Stimulated activated memory B cell treated with anti-CD40 and anti-IgM and Interleukin-4, amounts not matched to agents 10 μg/mL and 1 μg/mL and 100 μg/mL, for 72 hours (primary cell): ENCODE results near the gene SIAH2.

ENCODE experiments used
- ATAC-seq: fragments of 150-1000 bp; cut with Tn5 transposase; 2 replicates; pipeline ENCODE4 v1.10.0; 2021
- H3K27ac Mint-ChIP-seq: one replicate; pipeline ENCODE4 v1.8.0; 2022; ENCODE audit warnings: mild to moderate bottlenecking, mixed read lengths
- H3K27me3 Mint-ChIP-seq: one replicate; pipeline ENCODE4 v1.8.0; 2022; ENCODE audit warnings: mixed read lengths
- H3K36me3 Mint-ChIP-seq: one replicate; pipeline ENCODE4 v1.8.0; 2022; ENCODE audit warnings: mixed read lengths
- H3K4me1 Mint-ChIP-seq: one replicate; pipeline ENCODE4 v1.8.0; 2022; ENCODE audit warnings: mixed read lengths
- H3K4me3 Mint-ChIP-seq: one replicate; pipeline ENCODE4 v1.8.0; 2022; ENCODE audit warnings: mild to moderate bottlenecking, moderate library complexity, mixed read lengths
- H3K9me3 Mint-ChIP-seq: one replicate; pipeline ENCODE4 v1.8.0; 2022; ENCODE audit warnings: mixed read lengths

Gene SIAH2

GRCh38 chr3:150762662-150763121 lies 277 bp downstream of the SIAH2 start:
- H3K36me3 Mint-ChIP-seq = peaks cover 14% of the 10 kb centered on the region
- H3K9me3 Mint-ChIP-seq = no peaks in the 10 kb centered on the region
- H3K27me3 Mint-ChIP-seq = no peaks in the 10 kb centered on the region
- peak overlapping the region; percentile 96 for H3K27ac Mint-ChIP-seq
- no peak for ATAC-seq
- peak overlapping the region; percentile 97 for H3K4me3 Mint-ChIP-seq
- peaks cover 65% of the 10 kb centered on the region for H3K4me1 Mint-ChIP-seq

- ATAC-seq = no peak
- Mint-ChIP-seq H3K9me3 (no peaks in the 10 kb centered on the region), H3K27ac (peak overlapping the region; percentile 96), H3K36me3 (peaks cover 21% of the 10 kb centered on the region), H3K4me3 (peak overlapping the region; percentile 97), H3K4me1 (peaks cover 68% of the 10 kb centered on the region), H3K27me3 (no peaks in the 10 kb centered on the region)
These were observed 923 bp downstream of the SIAH2 start for GRCh38 chr3:150761831-150762661.

- H3K4me3 Mint-ChIP-seq = peak overlapping the region; percentile 97
- peaks cover 59% of the 10 kb centered on the region for H3K4me1 Mint-ChIP-seq
- ATAC-seq = peak; percentile 42
- H3K27ac Mint-ChIP-seq = peak overlapping the region; percentile 96
- H3K9me3 Mint-ChIP-seq = no peaks in the 10 kb centered on the region
- H3K36me3 Mint-ChIP-seq = peaks cover 29% of the 10 kb centered on the region
- no peaks in the 10 kb centered on the region for H3K27me3 Mint-ChIP-seq
These were observed 2.4 kb downstream of the SIAH2 start for GRCh38 chr3:150760431-150761200.

GRCh38 chr3:150759947-150760346 lies 3.0 kb downstream of the SIAH2 start:
- Mint-ChIP-seq H3K9me3 (no peaks in the 10 kb centered on the region), H3K36me3 (peaks cover 30% of the 10 kb centered on the region)
- ATAC-seq = no peak

GRCh38 chr3:150759319-150759718 lies 3.6 kb downstream of the SIAH2 start:
- Mint-ChIP-seq H3K4me1 (peaks cover 50% of the 10 kb centered on the region), H3K27ac (peak overlapping the region; percentile 96), H3K4me3 (peak overlapping the region; percentile 97), H3K36me3 (peaks cover 36% of the 10 kb centered on the region), H3K9me3 (no peaks in the 10 kb centered on the region), H3K27me3 (no peaks in the 10 kb centered on the region)
- ATAC-seq = no peak

More at GRCh38 chr3:150759947-150760346, 3.0 kb downstream of the SIAH2 start:
- Mint-ChIP-seq H3K27ac (peak overlapping the region; percentile 96), H3K27me3 (no peaks in the 10 kb centered on the region), H3K4me3 (peak overlapping the region; percentile 97), H3K4me1 (peaks cover 55% of the 10 kb centered on the region)

- Mint-ChIP-seq H3K9me3 (peaks cover 3% of the 10 kb centered on the region), H3K27me3 (no peaks in the 10 kb centered on the region), H3K36me3 (peaks cover 50% of the 10 kb centered on the region), H3K27ac (peak overlapping the region; percentile 54), H3K4me1 (peaks cover 54% of the 10 kb centered on the region), H3K4me3 (peak overlapping the region; percentile 9)
- no peak for ATAC-seq
These were observed 5.2 kb downstream of the SIAH2 start for GRCh38 chr3:150757768-150758167.

- Mint-ChIP-seq H3K4me1 (peaks cover 58% of the 10 kb centered on the region), H3K27ac (no peak overlapping the region), H3K9me3 (peaks cover 3% of the 10 kb centered on the region), H3K27me3 (no peaks in the 10 kb centered on the region), H3K36me3 (peaks cover 53% of the 10 kb centered on the region), H3K4me3 (no peak overlapping the region)
- no peak for ATAC-seq
These were observed 5.6 kb downstream of the SIAH2 start for GRCh38 chr3:150757364-150757763.

GRCh38 chr3:150756491-150757059 lies 6.4 kb downstream of the SIAH2 start:
- peaks cover 46% of the 10 kb centered on the region for H3K36me3 Mint-ChIP-seq
- no peaks in the 10 kb centered on the region for H3K27me3 Mint-ChIP-seq
- H3K9me3 Mint-ChIP-seq = peaks cover 3% of the 10 kb centered on the region
- no peak overlapping the region for H3K4me3 Mint-ChIP-seq
- H3K4me1 Mint-ChIP-seq = peaks cover 61% of the 10 kb centered on the region
- no peak overlapping the region for H3K27ac Mint-ChIP-seq
- no peak for ATAC-seq

- no peak overlapping the region for H3K27ac Mint-ChIP-seq
- H3K36me3 Mint-ChIP-seq = peaks cover 49% of the 10 kb centered on the region
- no peaks in the 10 kb centered on the region for H3K27me3 Mint-ChIP-seq
- H3K9me3 Mint-ChIP-seq = peaks cover 3% of the 10 kb centered on the region
- ATAC-seq = no peak
- no peak overlapping the region for H3K4me3 Mint-ChIP-seq
- H3K4me1 Mint-ChIP-seq = peaks cover 68% of the 10 kb centered on the region
These were observed 7.1 kb downstream of the SIAH2 start for GRCh38 chr3:150755902-150756301.

GRCh38 chr3:150754896-150755295 lies 8.1 kb downstream of the SIAH2 start:
- H3K4me1 Mint-ChIP-seq = peaks cover 64% of the 10 kb centered on the region

GRCh38 chr3:150751781-150752263 lies 11.1 kb downstream of the SIAH2 start:
- Mint-ChIP-seq H3K27me3 (no peaks in the 10 kb centered on the region), H3K9me3 (peaks cover 3% of the 10 kb centered on the region), H3K27ac (peak overlapping the region; percentile 49), H3K4me1 (peaks cover 72% of the 10 kb centered on the region), H3K4me3 (no peak overlapping the region), H3K36me3 (peaks cover 48% of the 10 kb centered on the region)
- ATAC-seq = no peak

More at GRCh38 chr3:150754896-150755295, 8.1 kb downstream of the SIAH2 start:
- Mint-ChIP-seq H3K4me3 (no peak overlapping the region), H3K27ac (no peak overlapping the region), H3K27me3 (no peaks in the 10 kb centered on the region), H3K9me3 (peaks cover 3% of the 10 kb centered on the region), H3K36me3 (peaks cover 54% of the 10 kb centered on the region)
- ATAC-seq = no peak

- Mint-ChIP-seq H3K4me3 (no peak overlapping the region), H3K9me3 (peaks cover 3% of the 10 kb centered on the region), H3K36me3 (peaks cover 53% of the 10 kb centered on the region), H3K4me1 (peaks cover 93% of the 10 kb centered on the region), H3K27ac (peak overlapping the region; percentile 82), H3K27me3 (no peaks in the 10 kb centered on the region)
- ATAC-seq = no peak
These were observed 13.7 kb downstream of the SIAH2 start for GRCh38 chr3:150749255-150749654.

- Mint-ChIP-seq H3K36me3 (peaks cover 50% of the 10 kb centered on the region), H3K9me3 (no peaks in the 10 kb centered on the region), H3K27ac (peak overlapping the region; percentile 82), H3K4me3 (no peak overlapping the region), H3K27me3 (no peaks in the 10 kb centered on the region), H3K4me1 (peaks cover 93% of the 10 kb centered on the region)
- ATAC-seq = no peak
These were observed 14.3 kb downstream of the SIAH2 start for GRCh38 chr3:150748684-150749047.

GRCh38 chr3:150747886-150748683 lies 14.9 kb downstream of the SIAH2 start:
- no peaks in the 10 kb centered on the region for H3K27me3 Mint-ChIP-seq
- peaks cover 46% of the 10 kb centered on the region for H3K36me3 Mint-ChIP-seq
- ATAC-seq = no peak
- peak overlapping the region; percentile 82 for H3K27ac Mint-ChIP-seq
- no peaks in the 10 kb centered on the region for H3K9me3 Mint-ChIP-seq
- peaks cover 94% of the 10 kb centered on the region for H3K4me1 Mint-ChIP-seq
- no peak overlapping the region for H3K4me3 Mint-ChIP-seq
